ENCODE measurements around the gene ATP10B. TPM values are rescaled to one million over a fixed set of nuclear protein-coding genes. Genes with fewer than 3 reads are reported as not detected.

Gene ATP10B
- polyA plus RNA-seq, 3 donors: not detected

DNA sequence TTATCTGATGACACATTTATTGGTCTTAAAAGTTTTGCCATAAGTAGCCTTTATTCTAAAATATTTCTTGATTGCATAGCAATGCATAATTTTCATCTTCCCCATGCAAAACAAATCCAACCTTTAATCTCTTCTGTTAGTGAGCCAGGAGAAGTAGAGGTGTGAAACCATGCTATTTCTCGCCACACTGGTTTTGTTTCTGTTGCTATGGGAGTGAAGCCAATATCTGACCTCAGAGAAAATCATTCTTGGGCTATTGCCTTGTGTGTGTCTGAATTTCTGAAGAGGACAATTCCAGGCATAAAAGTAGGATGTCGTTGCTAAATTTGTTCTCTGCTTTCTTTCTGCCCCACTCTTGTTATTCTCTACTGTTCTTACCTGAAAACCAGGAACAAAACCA lies 246.7 kb downstream of the ATP10B start:
- no peaks in the 10 kb centered on the region for H3K27me3 ChIP-seq (ENCODE audit: control insufficient read depth in 2 of 2, insufficient read depth in 2 of 2, low read length in 2 of 2)
- no peak overlapping the region for H3K9ac ChIP-seq (ENCODE audit: insufficient read depth, low read length, poor library complexity, severe bottlenecking)

DNA sequence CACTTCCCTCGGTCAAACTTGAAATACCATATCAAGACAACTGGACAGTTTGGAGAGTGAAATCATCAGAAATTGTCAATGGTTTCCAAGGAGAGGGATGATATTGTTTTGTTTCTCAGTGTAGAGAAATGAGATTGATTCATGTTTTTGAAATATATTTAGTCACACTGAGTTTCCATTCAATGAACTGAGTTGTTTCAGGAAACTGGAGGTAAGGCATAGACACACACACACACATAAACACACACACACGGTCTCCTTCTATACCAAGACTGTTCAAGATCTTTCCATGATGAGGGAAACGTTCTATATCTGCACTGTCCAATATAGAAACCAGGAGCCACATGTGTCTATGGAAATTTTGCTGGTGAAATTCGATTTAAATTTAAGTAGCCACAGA lies 247.5 kb downstream of the ATP10B start:
- Histone ChIP-seq H4K20me1 (ENCODE audit: insufficient read depth, low read length) (no peaks in the 10 kb centered on the region), H3K9ac (ENCODE audit: insufficient read depth, low read length, poor library complexity, severe bottlenecking) (no peak overlapping the region), H3K4me1 (ENCODE audit: control insufficient read depth in 1 of 2, insufficient read depth in 2 of 2, low read length in 2 of 2) (no peaks in the 10 kb centered on the region), H3K4me3 (replicated peaks in 1 of 3; ENCODE audit: low read depth in 2 of 3, low read length in 3 of 3) (no peak overlapping the region), H3K79me2 (ENCODE audit: insufficient read depth, low read length) (no peaks in the 10 kb centered on the region), H3K9me3 (replicated peaks in 1 of 2; ENCODE audit: control insufficient read depth in 1 of 2, insufficient read depth in 1 of 2, low read length in 2 of 2) (no peaks in the 10 kb centered on the region), H3K27ac (ENCODE audit: low read depth in 1 of 2, low read length in 2 of 2) (no peak overlapping the region), H3K36me3 (replicated peaks in 1 of 2; ENCODE audit: control insufficient read depth in 1 of 2, insufficient read depth in 2 of 2, low read length in 2 of 2) (no peaks in the 10 kb centered on the region), H2AFZ (ENCODE audit: insufficient read depth, low read depth, low read length, poor library complexity, severe bottlenecking) (no peak overlapping the region), H3K27me3 (ENCODE audit: control insufficient read depth in 2 of 2, insufficient read depth in 2 of 2, low read length in 2 of 2) (no peaks in the 10 kb centered on the region), H3K4me2 (replicated peaks; ENCODE audit: extremely low read depth, low read length, poor library complexity, severe bottlenecking) (no peak overlapping the region)
- no CpG with 5 or more reads among the region's 4 CpGs for WGBS (ENCODE audit: insufficient coverage)
- TF ChIP-seq, protein P1, sequence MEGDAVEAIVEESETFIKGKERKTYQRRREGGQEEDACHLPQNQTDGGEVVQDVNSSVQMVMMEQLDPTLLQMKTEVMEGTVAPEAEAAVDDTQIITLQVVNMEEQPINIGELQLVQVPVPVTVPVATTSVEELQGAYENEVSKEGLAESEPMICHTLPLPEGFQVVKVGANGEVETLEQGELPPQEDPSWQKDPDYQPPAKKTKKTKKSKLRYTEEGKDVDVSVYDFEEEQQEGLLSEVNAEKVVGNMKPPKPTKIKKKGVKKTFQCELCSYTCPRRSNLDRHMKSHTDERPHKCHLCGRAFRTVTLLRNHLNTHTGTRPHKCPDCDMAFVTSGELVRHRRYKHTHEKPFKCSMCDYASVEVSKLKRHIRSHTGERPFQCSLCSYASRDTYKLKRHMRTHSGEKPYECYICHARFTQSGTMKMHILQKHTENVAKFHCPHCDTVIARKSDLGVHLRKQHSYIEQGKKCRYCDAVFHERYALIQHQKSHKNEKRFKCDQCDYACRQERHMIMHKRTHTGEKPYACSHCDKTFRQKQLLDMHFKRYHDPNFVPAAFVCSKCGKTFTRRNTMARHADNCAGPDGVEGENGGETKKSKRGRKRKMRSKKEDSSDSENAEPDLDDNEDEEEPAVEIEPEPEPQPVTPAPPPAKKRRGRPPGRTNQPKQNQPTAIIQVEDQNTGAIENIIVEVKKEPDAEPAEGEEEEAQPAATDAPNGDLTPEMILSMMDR (IDR thresholded peaks at IDR 0.05): no peak
- no peak overlapping the region for H3K4me3 Mint-ChIP-seq
- H3K27me3 Mint-ChIP-seq (ENCODE audit: low read depth in 3 of 3): peaks cover 0 to 1% (median 0%) of the 10 kb centered on the region in 3 donors
- H3K9me3 Mint-ChIP-seq: peaks cover 0 to 6% (median 0%) of the 10 kb centered on the region in 7 donors
- H3K4me1 Mint-ChIP-seq: no peaks in the 10 kb centered on the region
- DNase-seq: no peak
- no peak overlapping the region for H3K27ac Mint-ChIP-seq
- H3K36me3 Mint-ChIP-seq: no peaks in the 10 kb centered on the region
- intact Hi-C loops (cut with micrococcal nuclease): no loop called here

More for the DNA sequence above, 246.7 kb downstream of the ATP10B start:
- DNase-seq: no peak
- Histone ChIP-seq H3K27ac (ENCODE audit: low read depth in 1 of 2, low read length in 2 of 2) (no peak overlapping the region), H4K20me1 (ENCODE audit: insufficient read depth, low read length) (no peaks in the 10 kb centered on the region), H2AFZ (ENCODE audit: insufficient read depth, low read depth, low read length, poor library complexity, severe bottlenecking) (no peak overlapping the region), H3K79me2 (ENCODE audit: insufficient read depth, low read length) (no peaks in the 10 kb centered on the region), H3K4me3 (replicated peaks in 1 of 3; ENCODE audit: low read depth in 2 of 3, low read length in 3 of 3) (no peak overlapping the region), H3K9me3 (replicated peaks in 1 of 2; ENCODE audit: control insufficient read depth in 1 of 2, insufficient read depth in 1 of 2, low read length in 2 of 2) (no peaks in the 10 kb centered on the region), H3K36me3 (replicated peaks in 1 of 2; ENCODE audit: control insufficient read depth in 1 of 2, insufficient read depth in 2 of 2, low read length in 2 of 2) (no peaks in the 10 kb centered on the region), H3K4me1 (ENCODE audit: control insufficient read depth in 1 of 2, insufficient read depth in 2 of 2, low read length in 2 of 2) (no peaks in the 10 kb centered on the region), H3K4me2 (replicated peaks; ENCODE audit: extremely low read depth, low read length, poor library complexity, severe bottlenecking) (no peak overlapping the region)
- intact Hi-C loops (cut with micrococcal nuclease): no loop called here
- TF ChIP-seq, protein P1 (IDR thresholded peaks at IDR 0.05): no peak
- no peak overlapping the region for H3K4me3 Mint-ChIP-seq
- 86% methylated on average over 1 of the region's 2 CpGs for WGBS (ENCODE audit: insufficient coverage)
- H3K27ac Mint-ChIP-seq: no peak overlapping the region
- no peaks in the 10 kb centered on the region for H3K36me3 Mint-ChIP-seq
- H3K4me1 Mint-ChIP-seq: no peaks in the 10 kb centered on the region
- peaks cover 0 to 1% (median 0%) of the 10 kb centered on the region in 3 donors for H3K27me3 Mint-ChIP-seq (ENCODE audit: low read depth in 3 of 3)
- peaks cover 0 to 6% (median 2%) of the 10 kb centered on the region in 7 donors for H3K9me3 Mint-ChIP-seq

Data from CD14-positive monocyte (primary cell).